Vagina (tissue), 2 donors: Measurements from ENCODE around the gene VGF. TPM values are rescaled to one million over a fixed set of nuclear protein-coding genes. Genes with fewer than 3 reads are reported as not detected.
A peak's percentile ranks its signal among the peaks of the same experiment; 100 is the strongest.

ENCODE experiments used
- DNase-seq, 2 donors: peaks; one replicate each; pipeline ENCODE4 v3.0.0-alpha.2; 2017; ENCODE audit errors: extremely low spot score in 2 of 2
- H3K27ac ChIP-seq: fragments of 200-600 bp; sonication (generic); one replicate; pipeline ENCODE4 v1.5.1; 2019
- H3K27me3 ChIP-seq: fragments of 200-600 bp; sonication (generic); one replicate; pipeline ENCODE4 v1.5.1; 2019
- H3K36me3 ChIP-seq, 2 donors: fragments of 200-600 bp; sonication (generic); one replicate each; pipeline ENCODE4 v1.5.1; 2017 to 2019
- H3K4me1 ChIP-seq: fragments of 200-600 bp; sonication (generic); one replicate; pipeline ENCODE4 v1.5.1; 2019
- H3K4me3 ChIP-seq, 2 donors: fragments of 200-600 bp; sonication (generic); 1 replicate in 1 of 2; 2 replicates in 1 of 2; pipeline ENCODE4 v1.5.1; 2016 to 2019
- H3K9me3 ChIP-seq: fragments of 200-600 bp; sonication (generic); one replicate; pipeline ENCODE4 v1.5.1; 2019
- POLR2A ChIP-seq, 2 donors: fragments of 450-650 bp; IDR thresholded peaks; one replicate each; pipeline ENCODE4 v1.6.1; 2017; ENCODE audit warnings: antibody characterized with exemption in 2 of 2, mild to moderate bottlenecking in 2 of 2, moderate library complexity in 2 of 2
- POLR2AphosphoS5 ChIP-seq, 2 donors: sonication (generic); formaldehyde crosslinking; IDR thresholded peaks; one replicate each; pipeline ENCODE4 v1.9.0; 2017; ENCODE audit warnings: antibody characterized with exemption in 2 of 2, mild to moderate bottlenecking in 2 of 2, low read depth in 1 of 2; ENCODE audit not compliant: insufficient read depth in 1 of 2
- intact Hi-C: fragments of 100-400 bp; cut with DNase I; formaldehyde crosslinking; loops from one replicate; pipeline ENCODE4 v1.15.1; 2023
- total RNA-seq: library from RNA; depleted of rRNA; stranded (reverse); fragments of >200 nt; gene quantifications from one replicate; pipeline ENCODE4 v1.2.3, GENCODE V29; 2016
- TF ChIP-seq, protein P1 (sequence below), 3 experiments: fragments of 450-650 bp in 2 of 3; fragments of 200-600 bp in 1 of 3; sonication (generic) in 1 of 3; IDR thresholded peaks; one replicate each; pipeline ENCODE4 v1.5.1; 2017 to 2019; ENCODE audit warnings: antibody characterized with exemption in 3 of 3, mild to moderate bottlenecking in 2 of 3, moderate library complexity in 2 of 3

The VGF gene
- total RNA-seq, 1 donor from 2014 or later: 1.2 TPM

DNA sequence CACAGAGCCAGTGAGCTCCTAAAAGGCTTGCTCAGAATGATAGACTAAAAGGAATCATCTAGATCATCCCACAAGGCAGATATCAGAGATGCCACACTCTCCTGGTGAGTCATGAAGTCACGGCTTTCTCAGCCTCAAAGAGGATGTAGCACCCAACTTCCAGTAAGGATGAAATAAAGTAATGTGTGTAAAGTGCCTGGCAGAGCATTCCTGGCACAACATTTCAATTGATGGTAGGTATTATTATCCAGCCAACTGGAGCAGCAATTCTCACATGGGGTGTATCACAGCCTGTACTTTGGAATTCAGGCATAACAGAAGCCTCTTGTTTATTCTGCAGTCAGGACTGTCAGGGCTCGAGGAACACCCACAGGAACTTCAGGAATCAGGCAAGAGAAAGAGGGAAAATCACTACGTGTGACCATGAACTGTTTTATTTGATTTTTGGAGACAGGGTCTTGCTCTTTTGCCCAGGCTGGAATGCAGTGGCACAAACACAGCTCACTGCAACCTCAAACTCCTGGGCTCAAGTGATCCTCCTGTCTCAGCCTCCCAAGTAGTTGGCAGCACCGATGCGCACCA is 20.0 kb upstream of the VGF start:
- H3K27me3 ChIP-seq: no peaks in the 10 kb centered on the region
- no peaks in the 10 kb centered on the region for H3K4me1 ChIP-seq
- H3K9me3 ChIP-seq: no peaks in the 10 kb centered on the region
- H3K36me3 ChIP-seq: no peaks in the 10 kb centered on the region
- TF ChIP-seq POLR2A (IDR thresholded peaks at IDR 0.05) (no peak), POLR2AphosphoS5 (IDR thresholded peaks at IDR 0.05; ENCODE audit: insufficient read depth in 1 of 2, low read depth in 1 of 2) (no peak)
- TF ChIP-seq, protein P1, sequence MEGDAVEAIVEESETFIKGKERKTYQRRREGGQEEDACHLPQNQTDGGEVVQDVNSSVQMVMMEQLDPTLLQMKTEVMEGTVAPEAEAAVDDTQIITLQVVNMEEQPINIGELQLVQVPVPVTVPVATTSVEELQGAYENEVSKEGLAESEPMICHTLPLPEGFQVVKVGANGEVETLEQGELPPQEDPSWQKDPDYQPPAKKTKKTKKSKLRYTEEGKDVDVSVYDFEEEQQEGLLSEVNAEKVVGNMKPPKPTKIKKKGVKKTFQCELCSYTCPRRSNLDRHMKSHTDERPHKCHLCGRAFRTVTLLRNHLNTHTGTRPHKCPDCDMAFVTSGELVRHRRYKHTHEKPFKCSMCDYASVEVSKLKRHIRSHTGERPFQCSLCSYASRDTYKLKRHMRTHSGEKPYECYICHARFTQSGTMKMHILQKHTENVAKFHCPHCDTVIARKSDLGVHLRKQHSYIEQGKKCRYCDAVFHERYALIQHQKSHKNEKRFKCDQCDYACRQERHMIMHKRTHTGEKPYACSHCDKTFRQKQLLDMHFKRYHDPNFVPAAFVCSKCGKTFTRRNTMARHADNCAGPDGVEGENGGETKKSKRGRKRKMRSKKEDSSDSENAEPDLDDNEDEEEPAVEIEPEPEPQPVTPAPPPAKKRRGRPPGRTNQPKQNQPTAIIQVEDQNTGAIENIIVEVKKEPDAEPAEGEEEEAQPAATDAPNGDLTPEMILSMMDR (IDR thresholded peaks at IDR 0.05): no peak
- H3K27ac ChIP-seq: no peak overlapping the region
- H3K4me3 ChIP-seq: no peak overlapping the region
- intact Hi-C loops: no loop called here
- no peak for DNase-seq

DNA sequence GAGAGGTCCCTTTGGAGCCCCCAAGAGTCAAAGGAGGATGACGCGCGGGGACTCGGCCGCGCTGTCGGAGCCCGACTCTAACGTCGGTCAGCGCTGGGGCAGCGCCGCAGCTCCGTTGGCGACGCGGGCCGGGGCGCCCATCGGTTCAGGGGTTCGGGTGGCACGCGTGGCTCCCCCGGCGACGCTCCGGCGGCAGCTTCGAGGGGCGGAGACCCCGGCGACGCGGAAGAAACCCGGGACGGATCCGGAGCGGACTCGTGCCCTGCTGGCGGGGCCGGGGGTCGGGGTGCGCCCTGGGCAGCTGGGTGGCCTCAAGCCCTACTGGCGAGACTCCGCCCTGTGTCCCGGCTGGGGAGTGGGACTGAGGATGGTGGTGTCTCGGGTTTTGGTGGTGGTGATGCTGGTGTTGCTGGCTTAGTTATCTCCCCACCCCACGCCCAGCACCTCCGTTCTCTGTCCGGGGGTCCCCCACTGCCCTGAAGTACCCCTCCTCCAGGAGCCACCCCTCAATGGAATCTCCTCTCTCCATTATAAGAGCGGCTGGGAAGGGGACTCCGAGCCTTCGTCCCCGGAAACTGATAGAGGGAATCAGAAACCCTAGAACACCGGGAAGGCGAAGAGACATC is 14.9 kb upstream of the VGF start, which contains the start of gene NAT16:
TSS of gene NAT16 (minus strand) at position 164 of the 626 bp plus-strand sequence. CDS start 5,486 bp downstream, outside the sequence.
- H3K27me3 ChIP-seq: peaks cover 7% of the 10 kb centered on the region
- H3K36me3 ChIP-seq: no peaks in the 10 kb centered on the region
- H3K4me1 ChIP-seq: peaks cover 9% of the 10 kb centered on the region
- no peak within 1 kb of the TSS for H3K27ac ChIP-seq
- no peak for DNase-seq
- intact Hi-C loops: no loop called here
- TF ChIP-seq POLR2AphosphoS5 (IDR thresholded peaks at IDR 0.05; ENCODE audit: insufficient read depth in 1 of 2, low read depth in 1 of 2) (no peak), POLR2A (IDR thresholded peaks at IDR 0.05) (no peak)
- TF ChIP-seq, protein P1 (IDR thresholded peaks at IDR 0.05): no peak
- H3K4me3 ChIP-seq: peak within 1 kb of the TSS in 1 of 2 donors; percentile 11
- no peaks in the 10 kb centered on the region for H3K9me3 ChIP-seq

DNA sequence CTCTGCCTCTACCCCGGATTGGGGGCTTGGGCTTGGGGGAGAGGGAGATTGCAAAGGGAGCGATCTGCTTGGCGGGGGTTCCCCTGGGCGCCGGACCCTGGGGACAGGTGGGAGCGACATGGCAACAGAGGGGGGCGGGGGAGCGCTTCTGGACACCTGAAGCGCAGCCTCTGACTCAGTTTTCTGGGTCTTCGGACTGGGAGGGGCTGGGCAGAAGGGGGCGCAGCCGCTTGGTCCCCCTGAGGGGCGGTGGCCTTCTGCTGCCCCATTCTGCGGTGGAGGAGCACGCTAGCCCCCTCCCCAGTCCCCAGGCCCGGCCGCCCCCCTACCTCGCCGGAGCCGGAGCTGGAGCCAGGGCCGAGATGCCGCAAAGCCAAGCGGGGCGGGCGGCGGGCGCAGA is 14.3 kb upstream of the VGF start:
- no peak for TF ChIP-seq POLR2AphosphoS5 (IDR thresholded peaks at IDR 0.05; ENCODE audit: insufficient read depth in 1 of 2, low read depth in 1 of 2)
- TF ChIP-seq POLR2A (IDR thresholded peaks at IDR 0.05): no peak
- TF ChIP-seq, protein P1 (IDR thresholded peaks at IDR 0.05): no peak
- DNase-seq: no peak
- intact Hi-C loops: no loop called here
- H3K36me3 ChIP-seq: no peaks in the 10 kb centered on the region
- peaks cover 9% of the 10 kb centered on the region for H3K4me1 ChIP-seq
- H3K9me3 ChIP-seq: no peaks in the 10 kb centered on the region
- no peak overlapping the region for H3K27ac ChIP-seq
- peaks cover 7% of the 10 kb centered on the region for H3K27me3 ChIP-seq
- H3K4me3 ChIP-seq: peak overlapping the region in 1 of 2 donors; percentile 11

DNA sequence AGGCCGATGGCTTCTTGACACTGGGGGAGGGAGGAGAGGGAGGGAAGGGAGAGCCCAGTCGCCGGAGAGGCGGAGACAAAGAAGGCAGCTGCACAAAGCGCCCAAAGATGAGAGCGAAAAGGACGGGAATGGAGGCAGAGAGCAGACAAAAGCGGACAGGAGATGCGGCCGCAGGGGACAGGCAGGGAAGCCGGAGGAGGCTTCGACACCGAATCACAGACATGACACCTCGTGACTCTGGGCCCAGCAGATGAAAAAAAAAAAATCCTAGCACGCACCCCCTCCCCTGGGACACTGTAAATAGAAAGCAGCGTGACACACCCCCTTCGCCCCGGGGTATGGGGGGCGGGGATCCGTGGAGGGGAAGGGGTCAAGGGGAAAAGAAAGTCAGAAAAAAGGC is 13.7 kb upstream of the VGF start:
- H3K27me3 ChIP-seq: peaks cover 12% of the 10 kb centered on the region
- H3K4me3 ChIP-seq: no peak overlapping the region

More for the DNA sequence above, 13.7 kb upstream of the VGF start:
- H3K4me1 ChIP-seq: peaks cover 9% of the 10 kb centered on the region
- no peaks in the 10 kb centered on the region for H3K36me3 ChIP-seq
- DNase-seq: no peak
- TF ChIP-seq POLR2A (IDR thresholded peaks at IDR 0.05) (no peak), POLR2AphosphoS5 (IDR thresholded peaks at IDR 0.05; ENCODE audit: insufficient read depth in 1 of 2, low read depth in 1 of 2) (no peak)
- TF ChIP-seq, protein P1 (IDR thresholded peaks at IDR 0.05): no peak
- H3K9me3 ChIP-seq: no peaks in the 10 kb centered on the region
- no peak overlapping the region for H3K27ac ChIP-seq
- intact Hi-C loops: no loop called here
